ENCODE results near the gene HIPK3.

HIPK3 gene

DNA sequence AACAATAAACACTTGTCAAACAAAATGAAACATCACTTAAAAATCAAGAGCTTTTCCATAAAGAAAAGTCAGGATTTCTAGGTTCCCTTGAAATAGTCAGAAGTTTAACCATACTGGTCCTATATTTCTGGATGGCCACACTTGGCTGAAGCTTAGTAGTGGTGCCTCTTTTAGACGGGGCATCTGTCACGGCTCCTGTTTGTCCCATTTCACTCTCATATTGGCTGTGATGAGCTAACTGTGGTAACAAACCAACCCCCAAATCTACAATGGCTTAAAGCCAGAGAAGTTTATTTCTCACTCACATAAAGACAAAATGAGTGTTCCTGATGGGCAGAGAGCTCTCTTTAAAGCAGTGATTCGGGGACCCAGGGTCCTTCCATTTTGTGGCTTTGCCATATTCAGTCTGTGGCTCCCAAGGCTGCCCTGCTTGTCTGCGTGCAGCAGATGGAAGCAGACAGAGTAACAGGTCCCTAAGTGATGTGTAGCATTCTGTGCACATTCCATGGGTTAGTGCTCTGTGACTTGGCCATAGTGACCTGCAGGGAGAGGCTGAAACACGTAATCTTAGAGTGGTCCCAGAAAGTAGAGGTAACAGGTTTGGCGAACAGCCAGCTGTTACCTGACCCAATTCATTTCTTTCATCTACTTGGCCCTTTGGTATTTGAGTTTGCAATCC lies 137.4 kb downstream of the HIPK3 start:
- DNase-seq, result no peak

GRCh38 chr11:33396361-33396760 lies 139.2 kb downstream of the HIPK3 start:
- DNase-seq, result no peak

DNA sequence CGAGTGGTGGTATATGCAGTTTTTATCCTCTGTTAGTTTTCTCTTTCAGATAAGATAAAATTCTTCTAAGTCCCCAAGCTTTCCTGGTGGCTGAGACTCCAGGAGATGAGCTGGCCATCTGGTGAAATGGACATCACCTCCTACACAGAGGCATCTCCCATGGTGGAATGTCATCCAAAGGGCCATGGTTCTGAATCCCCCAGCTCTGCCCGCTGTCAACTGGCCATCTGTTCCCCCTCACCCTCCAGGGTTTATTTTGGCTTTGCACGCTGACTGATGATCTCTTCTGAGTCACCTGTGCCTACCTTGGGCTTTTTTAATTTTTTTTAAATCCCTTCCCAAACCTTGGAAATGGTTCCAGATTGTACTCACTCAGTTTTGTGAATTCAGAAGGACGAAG lies 142.2 kb downstream of the HIPK3 start:
- DNase-seq, result no peak

- DNase-seq, result no peak
Measured at GRCh38 chr11:33402066-33402465, 144.9 kb downstream of the HIPK3 start.

GRCh38 chr11:33403344-33403743 lies 146.2 kb downstream of the HIPK3 start:
- DNase-seq, result no peak

DNA sequence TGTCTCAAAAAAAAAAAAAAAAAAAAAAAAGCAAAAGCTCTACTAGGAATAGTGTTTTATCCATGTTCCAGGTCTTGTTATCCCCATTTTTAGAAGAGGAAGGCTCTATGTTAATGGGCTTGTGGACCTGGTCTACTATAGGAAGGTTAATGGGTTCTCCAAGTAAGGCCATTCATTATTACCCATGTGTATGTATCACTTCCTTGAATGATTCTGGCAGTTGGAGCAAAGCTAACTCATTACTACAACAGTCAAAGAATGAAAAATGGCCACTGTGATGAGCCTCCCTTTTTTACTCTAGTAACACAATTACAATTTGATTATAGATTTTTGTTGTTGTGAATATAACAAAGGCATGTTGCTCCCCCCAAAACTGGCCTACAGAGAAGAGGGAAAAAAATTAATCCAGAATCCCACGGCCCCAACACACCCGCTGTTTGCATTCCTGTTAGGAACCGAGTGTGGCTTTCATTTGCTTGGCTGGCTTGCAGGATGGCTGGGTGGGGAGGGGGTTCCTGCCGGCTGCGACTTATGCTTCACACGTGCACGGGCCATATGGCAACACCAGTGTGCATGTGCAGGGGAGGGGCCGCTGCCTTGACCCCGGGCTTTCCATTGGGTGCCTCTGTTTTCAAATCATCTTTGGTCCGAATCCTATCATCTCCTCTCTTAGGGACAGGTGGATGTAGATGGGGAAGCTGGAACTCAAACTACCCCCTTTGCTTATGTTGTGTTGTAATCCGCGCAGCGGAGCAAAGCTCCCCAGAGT lies 148.8 kb downstream of the HIPK3 start:
- DNase-seq, result no peak

Data from CD4-positive, alpha-beta T cell treated with Interleukin-1 beta for 1 hour (primary cell).